HG03097 (cell line): ENCODE measurements around the gene RBM15.

Experiments
- ATAC-seq: cut with Tn5 transposase; IDR thresholded peaks from one replicate; pipeline ENCODE4 v1.9.1; 2021; ENCODE audit not compliant: unreplicated experiment, low FRiP score

RBM15 gene

GRCh38 chr1:110338886-110339406 is at the start of gene RBM15:
TSS of gene RBM15 (plus strand) at chr1:110339377. CDS start at chr1:110339406, 29 bp downstream.
- peak; percentile 64 for ATAC-seq

GRCh38 chr1:110291241-110292030 is 47.7 kb upstream of the RBM15 start:
- no peak for ATAC-seq

GRCh38 chr1:110292031-110292741 is 47.0 kb upstream of the RBM15 start:
- ATAC-seq = no peak

- ATAC-seq = no peak
These were observed 45.5 kb upstream of the RBM15 start for GRCh38 chr1:110293601-110294104.

- ATAC-seq = no peak
These were observed 44.9 kb upstream of the RBM15 start for GRCh38 chr1:110294308-110294707.

- no peak for ATAC-seq
These were observed 40.2 kb upstream of the RBM15 start for GRCh38 chr1:110298991-110299390.

- no peak for ATAC-seq
These were observed 38.6 kb upstream of the RBM15 start for GRCh38 chr1:110300412-110301085.

- ATAC-seq = no peak
These were observed 36.3 kb upstream of the RBM15 start for GRCh38 chr1:110302836-110303235.

- no peak for ATAC-seq
These were observed 33.2 kb upstream of the RBM15 start for GRCh38 chr1:110305900-110306420.

- no peak for ATAC-seq
These were observed 31.8 kb upstream of the RBM15 start for GRCh38 chr1:110307239-110307974.

- ATAC-seq = no peak
These were observed 30.9 kb upstream of the RBM15 start for GRCh38 chr1:110308247-110308646.

GRCh38 chr1:110309139-110309538 is 30.0 kb upstream of the RBM15 start:
- no peak for ATAC-seq

- no peak for ATAC-seq
These were observed 29.4 kb upstream of the RBM15 start for GRCh38 chr1:110309767-110310166.

- no peak for ATAC-seq
These were observed 28.9 kb upstream of the RBM15 start for GRCh38 chr1:110310300-110310699.

- ATAC-seq = no peak
These were observed 26.7 kb upstream of the RBM15 start for GRCh38 chr1:110312188-110313121.

- ATAC-seq = no peak
These were observed 22.4 kb upstream of the RBM15 start for GRCh38 chr1:110316735-110317134.

GRCh38 chr1:110318046-110318445 is 21.1 kb upstream of the RBM15 start:
- no peak for ATAC-seq

- ATAC-seq = no peak
These were observed 19.6 kb upstream of the RBM15 start for GRCh38 chr1:110319332-110320167.
